ENCODE results near the gene USP12.
"Not testable (repeated sequence)": the region's sequence is repeated elsewhere in the genome, so short reads cannot be mapped to it uniquely, and the experiment has no call there.

The USP12 gene

GRCh38 chr13:27149702-27150101 is 21.9 kb downstream of the USP12 start:
- no peak for DNase-seq (ENCODE audit: low spot score)

GRCh38 chr13:27148900-27149299 is 22.7 kb downstream of the USP12 start:
- DNase-seq (ENCODE audit: low spot score): no peak

- no peak for DNase-seq (ENCODE audit: low spot score)
These were observed 24.0 kb downstream of the USP12 start for GRCh38 chr13:27147530-27148170.

GRCh38 chr13:27141746-27142145 is 29.9 kb downstream of the USP12 start:
- DNase-seq (ENCODE audit: low spot score): no peak

GRCh38 chr13:27141159-27141558 is 30.5 kb downstream of the USP12 start:
- DNase-seq (ENCODE audit: low spot score): not testable (repeated sequence)

GRCh38 chr13:27140060-27140459 is 31.6 kb downstream of the USP12 start:
- DNase-seq (ENCODE audit: low spot score): no peak

GRCh38 chr13:27139565-27139964 is 32.0 kb downstream of the USP12 start:
- DNase-seq (ENCODE audit: low spot score): no peak

GRCh38 chr13:27138457-27139093 is 33.0 kb downstream of the USP12 start:
- no peak for DNase-seq (ENCODE audit: low spot score)

- no peak for DNase-seq (ENCODE audit: low spot score)
These were observed 33.9 kb downstream of the USP12 start for GRCh38 chr13:27137759-27138158.

GRCh38 chr13:27135023-27135422 is 36.6 kb downstream of the USP12 start:
- no peak for DNase-seq (ENCODE audit: low spot score)

- DNase-seq (ENCODE audit: low spot score): no peak
These were observed 37.7 kb downstream of the USP12 start for GRCh38 chr13:27133889-27134288.

GRCh38 chr13:27132538-27132937 is 39.1 kb downstream of the USP12 start:
- DNase-seq (ENCODE audit: low spot score): no peak

- DNase-seq (ENCODE audit: low spot score): no peak
These were observed 39.7 kb downstream of the USP12 start for GRCh38 chr13:27131906-27132305.

GRCh38 chr13:27130979-27131623 is 40.5 kb downstream of the USP12 start:
- no peak for DNase-seq (ENCODE audit: low spot score)

GRCh38 chr13:27130223-27130978 is 41.2 kb downstream of the USP12 start:
- no peak for DNase-seq (ENCODE audit: low spot score)

GRCh38 chr13:27128825-27129627 is 42.6 kb downstream of the USP12 start:
- no peak for DNase-seq (ENCODE audit: low spot score)

- no peak for DNase-seq (ENCODE audit: low spot score)
These were observed 44.8 kb downstream of the USP12 start for GRCh38 chr13:27126859-27127258.

- no peak for DNase-seq (ENCODE audit: low spot score)
These were observed 46.0 kb downstream of the USP12 start for GRCh38 chr13:27125357-27126282.

- no peak for DNase-seq (ENCODE audit: low spot score)
These were observed 47.0 kb downstream of the USP12 start for GRCh38 chr13:27124571-27124970.

- not testable (repeated sequence) for DNase-seq (ENCODE audit: low spot score)
These were observed 48.2 kb downstream of the USP12 start for GRCh38 chr13:27123445-27123844.

GRCh38 chr13:27122036-27122435 is 49.6 kb downstream of the USP12 start:
- DNase-seq (ENCODE audit: low spot score): no peak

Measured in iPS-NIHi11 (cell line).